GM12878 (cell line): ENCODE results near the gene DPF3. TPM values are rescaled to one million over a fixed set of nuclear protein-coding genes. Genes with fewer than 3 reads are reported as not detected.

Experiments
- ATF3 ChIP-seq: IDR thresholded peaks from 2 replicates; pipeline ENCODE4 v1.6.1; 2011; ENCODE audit warnings: low read depth, mild to moderate bottlenecking, low read length, moderate library complexity, borderline replicate concordance; ENCODE audit errors: extremely low read depth
- CBX5 ChIP-seq: sonication (generic); IDR thresholded peaks from 2 replicates; pipeline ENCODE4 v1.6.1; 2016; ENCODE audit warnings: low read depth, moderate library complexity, mild to moderate bottlenecking, inconsistent platforms
- CEBPZ ChIP-seq: fragments of 150-350 bp; IDR thresholded peaks from 2 replicates; pipeline ENCODE4 v1.6.1; 2016; ENCODE audit warnings: low read depth, low read length
- CHD4 ChIP-seq: fragments of 200-600 bp; sonication (generic); IDR thresholded peaks from 2 replicates; pipeline ENCODE4 v1.6.1; 2016; ENCODE audit warnings: mild to moderate bottlenecking
- FOXK2 ChIP-seq: fragments of 450-650 bp; IDR thresholded peaks from 2 replicates; pipeline ENCODE4 v1.6.1; 2017; ENCODE audit warnings: mild to moderate bottlenecking, moderate library complexity
- IRF4 ChIP-seq: IDR thresholded peaks from 2 replicates; pipeline ENCODE4 v1.6.1; 2011; ENCODE audit warnings: low read depth, low read length
- PKNOX1 ChIP-seq: fragments of 450-650 bp; IDR thresholded peaks from 2 replicates; pipeline ENCODE4 v1.6.1; 2016; ENCODE audit warnings: mild to moderate bottlenecking
- PML ChIP-seq: IDR thresholded peaks from 2 replicates; pipeline ENCODE4 v1.6.1; 2012; ENCODE audit warnings: low read length, inconsistent platforms
- RCOR1 ChIP-seq: conservative IDR thresholded peaks from 2 replicates; pipeline ENCODE4 v1.6.1; 2012; ENCODE audit warnings: low read depth, low read length, improper control_type of control experiment
- RFX5 ChIP-seq: IDR thresholded peaks from 2 replicates; pipeline ENCODE4 v1.6.1; 2011; ENCODE audit warnings: low read depth, low read length, improper control_type of control experiment
- STAT3 ChIP-seq: IDR thresholded peaks from 2 replicates; pipeline ENCODE4 v1.6.1; 2011; ENCODE audit warnings: low read depth, low read length, improper control_type of control experiment
- WRNIP1 ChIP-seq: IDR thresholded peaks from 2 replicates; pipeline ENCODE4 v1.6.1; 2011; ENCODE audit warnings: low read depth, low read length, improper control_type of control experiment, borderline replicate concordance
- polyA plus RNA-seq, 11 experiments: library from polyadenylated mRNA; depleted of rRNA in 4 of 11; unstranded in 6 of 11; stranded (reverse) in 5 of 11; fragments of >200 nt; fragmentation: Nextera tagmentation in 4 of 11; fragmentation: Illumina TruSeq in 1 of 11; extraction: Ambion mirVana in 4 of 11; extraction: Trizol in 1 of 11; gene quantifications; 1 replicate in 1 of 11; 2 replicates in 10 of 11; pipeline versions ENCODE4 v1.2.1 to v1.2.3, GENCODE V29; 2011 to 2016; ENCODE audit warnings: inconsistent platforms in 2 of 11, missing spikeins in 2 of 11, low read depth in 1 of 11
- total RNA-seq, 4 experiments: library from RNA; depleted of rRNA in 3 of 4; stranded (reverse); fragments of >200 nt in 3 of 4; fragmentation: Illumina TruSeq in 1 of 4; extraction: Trizol in 1 of 4; gene quantifications; 2 replicates each; pipeline versions ENCODE4 v1.2.1 to v1.2.3, GENCODE V29; 2013 to 2021
- TF ChIP-seq, protein P1 (sequence below): IDR thresholded peaks from 2 replicates; pipeline ENCODE4 v1.6.1; 2012; ENCODE audit warnings: low read length, inconsistent platforms
- TF ChIP-seq, protein P2 (sequence below): fragments of 450-650 bp; IDR thresholded peaks from 2 replicates; pipeline ENCODE4 v1.6.1; 2018; ENCODE audit warnings: mild to moderate bottlenecking, low read depth, moderate library complexity; ENCODE audit not compliant: partially characterized antibody
- TF ChIP-seq, protein P3 (sequence below): fragments of 450-650 bp; conservative IDR thresholded peaks from 2 replicates; pipeline ENCODE4 v1.6.1; 2017; ENCODE audit warnings: mild to moderate bottlenecking, moderate library complexity
- TF ChIP-seq, protein P4 (sequence below): fragments of 450-650 bp; IDR thresholded peaks from 2 replicates; pipeline ENCODE4 v1.6.1; 2017; ENCODE audit warnings: mild to moderate bottlenecking

DPF3 gene
- total and polyA plus RNA-seq, 10 of the 15 experiments (the other 5 are each of a cell fraction or from before 2014, with no cell fraction given) = 0.69 to 8.0 (median 2.2) TPM

DNA sequence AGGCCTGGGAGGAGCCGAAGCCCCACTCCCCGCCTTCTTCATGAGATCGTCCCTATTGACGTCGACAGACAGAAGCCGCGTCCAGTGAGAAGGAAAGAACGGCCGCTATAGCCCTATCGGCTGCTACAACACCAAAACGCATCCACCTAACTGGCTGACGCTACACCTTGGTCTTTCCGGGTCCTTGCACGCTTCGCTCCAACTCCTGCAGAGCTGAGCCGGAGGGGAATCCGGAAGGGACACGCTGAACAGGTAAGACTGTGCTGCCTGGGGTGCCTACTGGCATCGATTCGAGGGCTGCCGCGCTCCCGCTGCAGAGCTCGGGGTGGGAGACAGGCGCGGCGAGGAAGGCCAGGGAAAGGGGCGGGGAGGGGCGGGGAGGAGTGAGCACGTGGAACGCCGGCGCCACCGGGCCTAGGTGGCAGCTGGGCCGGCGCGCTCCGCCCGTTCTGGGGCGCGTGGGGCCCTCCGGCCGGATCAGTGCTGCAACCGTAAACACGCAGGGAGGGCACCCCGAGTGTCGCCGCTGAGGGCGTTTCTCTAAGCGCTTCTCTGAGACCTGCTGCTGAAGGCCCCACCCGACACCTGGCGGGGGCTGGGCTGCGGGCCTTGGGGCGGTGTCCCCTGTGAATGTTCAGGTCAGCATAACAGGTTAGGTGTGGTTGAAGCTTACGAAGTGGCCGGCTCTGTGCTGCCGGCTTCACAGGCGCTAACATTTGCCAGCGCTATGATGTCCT is 32.6 kb upstream of the DPF3 start, which contains the start of gene DCAF4 (continued):
- TF ChIP-seq CEBPZ (peak; percentile 64; the same call in 1 of the 2 replicates), RCOR1 (no peak), FOXK2 (no peak), ATF3 (no peak), CHD4 (no peak), CBX5 (no peak), WRNIP1 (no peak), PKNOX1 (peak; percentile 99), IRF4 (no peak), PML (no peak), RFX5 (0 out of 2 replicates have a peak, but pooled peaks have one; percentile 33), STAT3 (no peak)
- TF ChIP-seq, protein P1, sequence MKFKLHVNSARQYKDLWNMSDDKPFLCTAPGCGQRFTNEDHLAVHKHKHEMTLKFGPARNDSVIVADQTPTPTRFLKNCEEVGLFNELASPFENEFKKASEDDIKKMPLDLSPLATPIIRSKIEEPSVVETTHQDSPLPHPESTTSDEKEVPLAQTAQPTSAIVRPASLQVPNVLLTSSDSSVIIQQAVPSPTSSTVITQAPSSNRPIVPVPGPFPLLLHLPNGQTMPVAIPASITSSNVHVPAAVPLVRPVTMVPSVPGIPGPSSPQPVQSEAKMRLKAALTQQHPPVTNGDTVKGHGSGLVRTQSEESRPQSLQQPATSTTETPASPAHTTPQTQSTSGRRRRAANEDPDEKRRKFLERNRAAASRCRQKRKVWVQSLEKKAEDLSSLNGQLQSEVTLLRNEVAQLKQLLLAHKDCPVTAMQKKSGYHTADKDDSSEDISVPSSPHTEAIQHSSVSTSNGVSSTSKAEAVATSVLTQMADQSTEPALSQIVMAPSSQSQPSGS = no peak
- TF ChIP-seq, protein P2, sequence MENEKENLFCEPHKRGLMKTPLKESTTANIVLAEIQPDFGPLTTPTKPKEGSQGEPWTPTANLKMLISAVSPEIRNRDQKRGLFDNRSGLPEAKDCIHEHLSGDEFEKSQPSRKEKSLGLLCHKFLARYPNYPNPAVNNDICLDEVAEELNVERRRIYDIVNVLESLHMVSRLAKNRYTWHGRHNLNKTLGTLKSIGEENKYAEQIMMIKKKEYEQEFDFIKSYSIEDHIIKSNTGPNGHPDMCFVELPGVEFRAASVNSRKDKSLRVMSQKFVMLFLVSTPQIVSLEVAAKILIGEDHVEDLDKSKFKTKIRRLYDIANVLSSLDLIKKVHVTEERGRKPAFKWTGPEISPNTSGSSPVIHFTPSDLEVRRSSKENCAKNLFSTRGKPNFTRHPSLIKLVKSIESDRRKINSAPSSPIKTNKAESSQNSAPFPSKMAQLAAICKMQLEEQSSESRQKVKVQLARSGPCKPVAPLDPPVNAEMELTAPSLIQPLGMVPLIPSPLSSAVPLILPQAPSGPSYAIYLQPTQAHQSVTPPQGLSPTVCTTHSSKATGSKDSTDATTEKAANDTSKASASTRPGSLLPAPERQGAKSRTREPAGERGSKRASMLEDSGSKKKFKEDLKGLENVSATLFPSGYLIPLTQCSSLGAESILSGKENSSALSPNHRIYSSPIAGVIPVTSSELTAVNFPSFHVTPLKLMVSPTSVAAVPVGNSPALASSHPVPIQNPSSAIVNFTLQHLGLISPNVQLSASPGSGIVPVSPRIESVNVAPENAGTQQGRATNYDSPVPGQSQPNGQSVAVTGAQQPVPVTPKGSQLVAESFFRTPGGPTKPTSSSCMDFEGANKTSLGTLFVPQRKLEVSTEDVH = no peak
- TF ChIP-seq, protein P3, sequence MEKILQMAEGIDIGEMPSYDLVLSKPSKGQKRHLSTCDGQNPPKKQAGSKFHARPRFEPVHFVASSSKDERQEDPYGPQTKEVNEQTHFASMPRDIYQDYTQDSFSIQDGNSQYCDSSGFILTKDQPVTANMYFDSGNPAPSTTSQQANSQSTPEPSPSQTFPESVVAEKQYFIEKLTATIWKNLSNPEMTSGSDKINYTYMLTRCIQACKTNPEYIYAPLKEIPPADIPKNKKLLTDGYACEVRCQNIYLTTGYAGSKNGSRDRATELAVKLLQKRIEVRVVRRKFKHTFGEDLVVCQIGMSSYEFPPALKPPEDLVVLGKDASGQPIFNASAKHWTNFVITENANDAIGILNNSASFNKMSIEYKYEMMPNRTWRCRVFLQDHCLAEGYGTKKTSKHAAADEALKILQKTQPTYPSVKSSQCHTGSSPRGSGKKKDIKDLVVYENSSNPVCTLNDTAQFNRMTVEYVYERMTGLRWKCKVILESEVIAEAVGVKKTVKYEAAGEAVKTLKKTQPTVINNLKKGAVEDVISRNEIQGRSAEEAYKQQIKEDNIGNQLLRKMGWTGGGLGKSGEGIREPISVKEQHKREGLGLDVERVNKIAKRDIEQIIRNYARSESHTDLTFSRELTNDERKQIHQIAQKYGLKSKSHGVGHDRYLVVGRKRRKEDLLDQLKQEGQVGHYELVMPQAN = peak; percentile 97
- TF ChIP-seq, protein P4, sequence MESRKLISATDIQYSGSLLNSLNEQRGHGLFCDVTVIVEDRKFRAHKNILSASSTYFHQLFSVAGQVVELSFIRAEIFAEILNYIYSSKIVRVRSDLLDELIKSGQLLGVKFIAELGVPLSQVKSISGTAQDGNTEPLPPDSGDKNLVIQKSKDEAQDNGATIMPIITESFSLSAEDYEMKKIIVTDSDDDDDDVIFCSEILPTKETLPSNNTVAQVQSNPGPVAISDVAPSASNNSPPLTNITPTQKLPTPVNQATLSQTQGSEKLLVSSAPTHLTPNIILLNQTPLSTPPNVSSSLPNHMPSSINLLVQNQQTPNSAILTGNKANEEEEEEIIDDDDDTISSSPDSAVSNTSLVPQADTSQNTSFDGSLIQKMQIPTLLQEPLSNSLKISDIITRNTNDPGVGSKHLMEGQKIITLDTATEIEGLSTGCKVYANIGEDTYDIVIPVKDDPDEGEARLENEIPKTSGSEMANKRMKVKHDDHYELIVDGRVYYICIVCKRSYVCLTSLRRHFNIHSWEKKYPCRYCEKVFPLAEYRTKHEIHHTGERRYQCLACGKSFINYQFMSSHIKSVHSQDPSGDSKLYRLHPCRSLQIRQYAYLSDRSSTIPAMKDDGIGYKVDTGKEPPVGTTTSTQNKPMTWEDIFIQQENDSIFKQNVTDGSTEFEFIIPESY = no peak
